Neural cell (in vitro differentiated cells): Measurements from ENCODE around the gene HOXD8.

Source experiments
- MXI1 ChIP-seq: fragments of 450-650 bp; conservative IDR thresholded peaks from 2 replicates; pipeline ENCODE4 v1.6.1; 2014; ENCODE audit warnings: antibody characterized with exemption, mild to moderate bottlenecking; ENCODE audit not compliant: poor library complexity, severe bottlenecking
- POLR2AphosphoS5 ChIP-seq: IDR thresholded peaks from 2 replicates; pipeline ENCODE4 v1.6.1; 2012
- TF ChIP-seq, protein P1 (sequence below): fragments of 450-650 bp; IDR thresholded peaks from 2 replicates; pipeline ENCODE4 v1.5.1; 2014; ENCODE audit warnings: antibody characterized with exemption, mild to moderate bottlenecking, moderate library complexity; ENCODE audit not compliant: poor library complexity, severe bottlenecking

DNA sequence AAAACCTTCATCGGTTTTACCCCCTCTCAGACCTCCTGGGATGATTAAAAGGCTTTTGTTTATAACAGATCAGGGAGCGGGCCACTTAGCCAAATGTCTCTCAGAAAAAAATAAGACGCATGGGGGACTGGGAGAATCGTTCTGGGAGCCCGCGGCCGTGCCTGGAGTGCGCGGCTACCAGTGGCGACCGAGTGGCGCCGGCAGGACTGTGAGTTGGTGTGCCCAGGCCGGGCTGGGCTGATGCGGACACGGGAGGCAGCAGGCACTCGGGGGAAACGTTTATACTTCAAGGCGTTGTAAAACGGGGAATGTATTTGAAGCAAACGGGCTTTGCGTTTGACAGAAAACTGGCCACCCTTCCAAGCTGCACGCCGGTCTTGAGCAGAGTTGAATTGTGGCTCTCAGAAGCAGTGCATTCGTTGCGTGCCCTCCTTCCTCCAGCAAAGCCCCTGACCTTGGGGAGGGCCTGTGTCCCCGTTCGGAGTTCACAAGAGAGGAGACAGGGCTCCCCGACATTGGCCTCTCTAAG lies 17.6 kb upstream of the HOXD8 start:
- TF ChIP-seq, protein P1, sequence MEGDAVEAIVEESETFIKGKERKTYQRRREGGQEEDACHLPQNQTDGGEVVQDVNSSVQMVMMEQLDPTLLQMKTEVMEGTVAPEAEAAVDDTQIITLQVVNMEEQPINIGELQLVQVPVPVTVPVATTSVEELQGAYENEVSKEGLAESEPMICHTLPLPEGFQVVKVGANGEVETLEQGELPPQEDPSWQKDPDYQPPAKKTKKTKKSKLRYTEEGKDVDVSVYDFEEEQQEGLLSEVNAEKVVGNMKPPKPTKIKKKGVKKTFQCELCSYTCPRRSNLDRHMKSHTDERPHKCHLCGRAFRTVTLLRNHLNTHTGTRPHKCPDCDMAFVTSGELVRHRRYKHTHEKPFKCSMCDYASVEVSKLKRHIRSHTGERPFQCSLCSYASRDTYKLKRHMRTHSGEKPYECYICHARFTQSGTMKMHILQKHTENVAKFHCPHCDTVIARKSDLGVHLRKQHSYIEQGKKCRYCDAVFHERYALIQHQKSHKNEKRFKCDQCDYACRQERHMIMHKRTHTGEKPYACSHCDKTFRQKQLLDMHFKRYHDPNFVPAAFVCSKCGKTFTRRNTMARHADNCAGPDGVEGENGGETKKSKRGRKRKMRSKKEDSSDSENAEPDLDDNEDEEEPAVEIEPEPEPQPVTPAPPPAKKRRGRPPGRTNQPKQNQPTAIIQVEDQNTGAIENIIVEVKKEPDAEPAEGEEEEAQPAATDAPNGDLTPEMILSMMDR = no peak
- TF ChIP-seq MXI1 (no peak), POLR2AphosphoS5 (no peak)
